GM23338 (cell line): ENCODE results near the gene AKAP13. TPM values are rescaled to one million over a fixed set of nuclear protein-coding genes. Genes with fewer than 3 reads are reported as not detected.

Experiments used
- ATAC-seq: fragments of 200-7000 bp; cut with Tn5 transposase; 3 replicates; pipeline ENCODE4 v1.9.1; 2020
- DNase-seq: peaks from one replicate; pipeline ENCODE4 v3.0.0-alpha.2; 2015; ENCODE audit warnings: low spot score
- H2AFZ ChIP-seq: fragments of 200-600 bp; sonication (generic); 2 replicates; pipeline ENCODE4 v1.8.0; 2016; ENCODE audit warnings: antibody characterized with exemption, mild to moderate bottlenecking, moderate library complexity
- H3F3A ChIP-seq: fragments of 200-600 bp; sonication (generic); replicated peaks from 2 replicates; pipeline ENCODE4 v1.8.0; 2017; ENCODE audit warnings: antibody characterized with exemption, mixed run types, low read depth
- H3K27ac ChIP-seq: fragments of 200-600 bp; sonication (generic); 2 replicates; pipeline ENCODE4 v1.6.1; 2016; ENCODE audit warnings: low read depth
- H3K27me3 ChIP-seq: fragments of 200-600 bp; sonication (generic); 2 replicates; pipeline ENCODE4 v1.8.0; 2016; ENCODE audit warnings: mild to moderate bottlenecking, mixed run types, moderate library complexity; ENCODE audit not compliant: insufficient read depth
- H3K36me3 ChIP-seq: fragments of 200-600 bp; sonication (generic); 2 replicates; pipeline ENCODE4 v1.8.0; 2016; ENCODE audit warnings: mild to moderate bottlenecking; ENCODE audit not compliant: insufficient read depth
- H3K4me1 ChIP-seq: fragments of 200-600 bp; sonication (generic); 2 replicates; pipeline ENCODE4 v1.8.0; 2016; ENCODE audit warnings: mild to moderate bottlenecking, moderate library complexity; ENCODE audit not compliant: insufficient read depth
- H3K4me2 ChIP-seq: fragments of 200-600 bp; sonication (generic); 2 replicates; pipeline ENCODE4 v1.7.1; 2017; ENCODE audit warnings: mixed run types
- H3K4me3 ChIP-seq: fragments of 200-600 bp; sonication (generic); 2 replicates; pipeline ENCODE4 v1.6.1; 2016; ENCODE audit warnings: mixed run types
- H3K79me2 ChIP-seq: fragments of 200-600 bp; sonication (generic); replicated peaks from 2 replicates; pipeline ENCODE4 v1.8.0; 2017; ENCODE audit warnings: mild to moderate bottlenecking; ENCODE audit not compliant: insufficient read depth
- H3K9me2 ChIP-seq: fragments of 200-600 bp; sonication (generic); 2 replicates; pipeline ENCODE4 v1.8.0; 2017; ENCODE audit not compliant: insufficient read depth
- H4K20me1 ChIP-seq: fragments of 200-600 bp; sonication (generic); replicated peaks from 2 replicates; pipeline ENCODE4 v1.8.0; 2017; ENCODE audit warnings: mild to moderate bottlenecking; ENCODE audit not compliant: insufficient read depth
- H3K27ac Mint-ChIP-seq: 2 replicates; pipeline ENCODE4 v1.8.0; 2020; ENCODE audit warnings: inconsistent platforms, mild to moderate bottlenecking, moderate library complexity, mixed read lengths
- H3K27me3 Mint-ChIP-seq: 3 replicates; pipeline ENCODE4 v1.8.0; 2022; ENCODE audit warnings: low read depth, mild to moderate bottlenecking, moderate library complexity, mixed read lengths, inconsistent platforms; ENCODE audit not compliant: insufficient read depth, poor library complexity
- H3K36me3 Mint-ChIP-seq: 3 replicates; pipeline ENCODE4 v1.8.0; 2021; ENCODE audit warnings: low read depth, mild to moderate bottlenecking, inconsistent platforms, moderate library complexity, mixed read lengths
- H3K4me1 Mint-ChIP-seq: 3 replicates; pipeline ENCODE4 v1.8.0; 2020; ENCODE audit warnings: mild to moderate bottlenecking, inconsistent platforms, mixed read lengths
- H3K4me3 Mint-ChIP-seq: 3 replicates; pipeline ENCODE4 v1.8.0; 2021; ENCODE audit warnings: moderate library complexity, mild to moderate bottlenecking, inconsistent platforms, mixed read lengths
- H3K9me3 Mint-ChIP-seq: 3 replicates; pipeline ENCODE4 v1.8.0; 2020; ENCODE audit warnings: moderate library complexity, mild to moderate bottlenecking, inconsistent platforms, mixed read lengths
- CREB1 ChIP-seq: fragments of 250-450 bp; sonication (Bioruptor Pico); IDR thresholded peaks from 2 replicates; pipeline ENCODE4 v1.5.0; 2020; ENCODE audit warnings: low read depth, mild to moderate bottlenecking, moderate library complexity
- EZH2 ChIP-seq: fragments of 200-600 bp; sonication (generic); IDR thresholded peaks from one replicate; pipeline ENCODE4 v1.8.0; 2017; ENCODE audit warnings: antibody characterized with exemption, mild to moderate bottlenecking, low read depth; ENCODE audit not compliant: unreplicated experiment
- NANOG ChIP-seq: IDR thresholded peaks from 2 replicates; pipeline ENCODE4 v1.6.1; 2016; ENCODE audit warnings: antibody characterized with exemption, borderline replicate concordance
- POLR2AphosphoS5 ChIP-seq: IDR thresholded peaks from 2 replicates; pipeline ENCODE4 v1.6.1; 2016; ENCODE audit warnings: antibody characterized with exemption, low read depth
- ZNF114 ChIP-seq: fragments of 250-450 bp; sonication (Bioruptor Pico); IDR thresholded peaks from 2 replicates; pipeline ENCODE4 v1.5.0; 2020; ENCODE audit warnings: mild to moderate bottlenecking, moderate library complexity
- ZNF331 ChIP-seq: fragments of 250-450 bp; sonication (Bioruptor Pico); IDR thresholded peaks from 2 replicates; pipeline ENCODE4 v1.5.0; 2020; ENCODE audit warnings: low read depth, mild to moderate bottlenecking, moderate library complexity
- polyA plus RNA-seq: library from polyadenylated mRNA; unstranded; fragments of >200 nt; fragmentation: Nextera tagmentation; extraction: Ambion mirVana; gene quantifications from 2 replicates; pipeline ENCODE4 v1.2.1, GENCODE V29; 2016
- total RNA-seq: library from RNA; depleted of rRNA; stranded (reverse); fragments of >200 nt; shearing (Covaris generic); gene quantifications from 2 replicates; pipeline ENCODE4 v1.2.3, GENCODE V29; 2014
- TF ChIP-seq, protein P1 (sequence below), 2 experiments: fragments of 200-600 bp in 1 of 2; sonication (generic) in 1 of 2; conservative IDR thresholded peaks; 2 replicates each; pipeline versions ENCODE4 v1.5.1 to v1.6.1; 2016 to 2017; ENCODE audit warnings: antibody characterized with exemption in 2 of 2, low read depth in 2 of 2, mild to moderate bottlenecking in 2 of 2, moderate library complexity in 1 of 2
- TF ChIP-seq, protein P2 (sequence below): fragments of 250-450 bp; sonication (Bioruptor Pico); IDR thresholded peaks from 2 replicates; pipeline ENCODE4 v1.5.0; 2020; ENCODE audit warnings: mild to moderate bottlenecking, moderate library complexity

Gene AKAP13
- total and polyA plus RNA-seq, 2 experiments from 2014 or later, result 46.2 to 60.7 TPM

DNA sequence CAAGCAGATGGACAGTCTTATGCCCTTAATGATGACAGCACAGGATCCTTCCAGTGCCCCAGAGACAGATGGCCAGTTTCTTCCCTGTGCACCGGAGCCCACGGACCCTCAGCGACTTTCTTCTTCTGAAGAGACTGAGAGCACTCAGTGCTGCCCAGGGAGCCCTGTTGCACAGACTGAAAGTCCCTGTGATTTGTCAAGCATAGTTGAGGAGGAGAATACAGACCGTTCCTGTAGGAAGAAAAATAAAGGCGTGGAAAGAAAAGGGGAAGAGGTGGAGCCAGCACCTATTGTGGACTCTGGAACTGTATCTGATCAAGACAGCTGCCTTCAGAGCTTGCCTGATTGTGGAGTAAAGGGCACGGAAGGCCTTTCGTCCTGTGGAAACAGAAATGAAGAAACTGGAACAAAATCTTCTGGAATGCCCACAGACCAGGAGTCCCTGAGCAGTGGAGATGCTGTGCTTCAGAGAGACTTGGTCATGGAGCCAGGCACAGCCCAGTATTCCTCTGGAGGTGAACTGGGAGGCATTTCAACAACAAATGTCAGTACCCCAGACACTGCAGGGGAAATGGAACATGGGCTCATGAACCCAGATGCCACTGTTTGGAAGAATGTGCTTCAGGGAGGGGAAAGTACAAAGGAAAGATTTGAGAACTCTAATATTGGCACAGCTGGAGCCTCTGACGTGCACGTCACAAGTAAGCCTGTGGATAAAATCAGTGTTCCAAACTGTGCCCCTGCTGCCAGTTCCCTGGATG is 198.7 kb downstream of the AKAP13 start:
- no peak overlapping the region for H3K4me3 ChIP-seq
- no peak for ATAC-seq

More for the DNA sequence above, 198.7 kb downstream of the AKAP13 start:
- Histone ChIP-seq H4K20me1 (0 out of 2 replicates have a peak, but pooled peaks cover 13% of the 10 kb centered on the region), H3K27ac (no peak overlapping the region), H3K27me3 (no peaks in the 10 kb centered on the region), H3K9me2 (no peaks in the 10 kb centered on the region), H3F3A (no peaks in the 10 kb centered on the region), H3K4me1 (no peaks in the 10 kb centered on the region), H3K4me2 (no peak overlapping the region), H3K36me3 (no peaks in the 10 kb centered on the region), H3K79me2 (peaks cover 14% of the 10 kb centered on the region), H2AFZ (no peak overlapping the region)
- Mint-ChIP-seq H3K4me3 (no peak overlapping the region), H3K4me1 (peaks cover 13% of the 10 kb centered on the region; the same call in 2 of the 3 replicates), H3K27me3 (no peaks in the 10 kb centered on the region), H3K9me3 (no peaks in the 10 kb centered on the region), H3K36me3 (peaks cover 31% of the 10 kb centered on the region), H3K27ac (no peak overlapping the region)
- TF ChIP-seq NANOG (no peak), CREB1 (no peak), EZH2 (no peak), ZNF114 (no peak), ZNF331 (CRISPR knock-in tag) (no peak), POLR2AphosphoS5 (no peak)
- TF ChIP-seq, protein P1, sequence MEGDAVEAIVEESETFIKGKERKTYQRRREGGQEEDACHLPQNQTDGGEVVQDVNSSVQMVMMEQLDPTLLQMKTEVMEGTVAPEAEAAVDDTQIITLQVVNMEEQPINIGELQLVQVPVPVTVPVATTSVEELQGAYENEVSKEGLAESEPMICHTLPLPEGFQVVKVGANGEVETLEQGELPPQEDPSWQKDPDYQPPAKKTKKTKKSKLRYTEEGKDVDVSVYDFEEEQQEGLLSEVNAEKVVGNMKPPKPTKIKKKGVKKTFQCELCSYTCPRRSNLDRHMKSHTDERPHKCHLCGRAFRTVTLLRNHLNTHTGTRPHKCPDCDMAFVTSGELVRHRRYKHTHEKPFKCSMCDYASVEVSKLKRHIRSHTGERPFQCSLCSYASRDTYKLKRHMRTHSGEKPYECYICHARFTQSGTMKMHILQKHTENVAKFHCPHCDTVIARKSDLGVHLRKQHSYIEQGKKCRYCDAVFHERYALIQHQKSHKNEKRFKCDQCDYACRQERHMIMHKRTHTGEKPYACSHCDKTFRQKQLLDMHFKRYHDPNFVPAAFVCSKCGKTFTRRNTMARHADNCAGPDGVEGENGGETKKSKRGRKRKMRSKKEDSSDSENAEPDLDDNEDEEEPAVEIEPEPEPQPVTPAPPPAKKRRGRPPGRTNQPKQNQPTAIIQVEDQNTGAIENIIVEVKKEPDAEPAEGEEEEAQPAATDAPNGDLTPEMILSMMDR (conservative IDR thresholded peaks at IDR 0.05; ENCODE audit: low read depth in 2 of 2), result no peak
- TF ChIP-seq, protein P2, sequence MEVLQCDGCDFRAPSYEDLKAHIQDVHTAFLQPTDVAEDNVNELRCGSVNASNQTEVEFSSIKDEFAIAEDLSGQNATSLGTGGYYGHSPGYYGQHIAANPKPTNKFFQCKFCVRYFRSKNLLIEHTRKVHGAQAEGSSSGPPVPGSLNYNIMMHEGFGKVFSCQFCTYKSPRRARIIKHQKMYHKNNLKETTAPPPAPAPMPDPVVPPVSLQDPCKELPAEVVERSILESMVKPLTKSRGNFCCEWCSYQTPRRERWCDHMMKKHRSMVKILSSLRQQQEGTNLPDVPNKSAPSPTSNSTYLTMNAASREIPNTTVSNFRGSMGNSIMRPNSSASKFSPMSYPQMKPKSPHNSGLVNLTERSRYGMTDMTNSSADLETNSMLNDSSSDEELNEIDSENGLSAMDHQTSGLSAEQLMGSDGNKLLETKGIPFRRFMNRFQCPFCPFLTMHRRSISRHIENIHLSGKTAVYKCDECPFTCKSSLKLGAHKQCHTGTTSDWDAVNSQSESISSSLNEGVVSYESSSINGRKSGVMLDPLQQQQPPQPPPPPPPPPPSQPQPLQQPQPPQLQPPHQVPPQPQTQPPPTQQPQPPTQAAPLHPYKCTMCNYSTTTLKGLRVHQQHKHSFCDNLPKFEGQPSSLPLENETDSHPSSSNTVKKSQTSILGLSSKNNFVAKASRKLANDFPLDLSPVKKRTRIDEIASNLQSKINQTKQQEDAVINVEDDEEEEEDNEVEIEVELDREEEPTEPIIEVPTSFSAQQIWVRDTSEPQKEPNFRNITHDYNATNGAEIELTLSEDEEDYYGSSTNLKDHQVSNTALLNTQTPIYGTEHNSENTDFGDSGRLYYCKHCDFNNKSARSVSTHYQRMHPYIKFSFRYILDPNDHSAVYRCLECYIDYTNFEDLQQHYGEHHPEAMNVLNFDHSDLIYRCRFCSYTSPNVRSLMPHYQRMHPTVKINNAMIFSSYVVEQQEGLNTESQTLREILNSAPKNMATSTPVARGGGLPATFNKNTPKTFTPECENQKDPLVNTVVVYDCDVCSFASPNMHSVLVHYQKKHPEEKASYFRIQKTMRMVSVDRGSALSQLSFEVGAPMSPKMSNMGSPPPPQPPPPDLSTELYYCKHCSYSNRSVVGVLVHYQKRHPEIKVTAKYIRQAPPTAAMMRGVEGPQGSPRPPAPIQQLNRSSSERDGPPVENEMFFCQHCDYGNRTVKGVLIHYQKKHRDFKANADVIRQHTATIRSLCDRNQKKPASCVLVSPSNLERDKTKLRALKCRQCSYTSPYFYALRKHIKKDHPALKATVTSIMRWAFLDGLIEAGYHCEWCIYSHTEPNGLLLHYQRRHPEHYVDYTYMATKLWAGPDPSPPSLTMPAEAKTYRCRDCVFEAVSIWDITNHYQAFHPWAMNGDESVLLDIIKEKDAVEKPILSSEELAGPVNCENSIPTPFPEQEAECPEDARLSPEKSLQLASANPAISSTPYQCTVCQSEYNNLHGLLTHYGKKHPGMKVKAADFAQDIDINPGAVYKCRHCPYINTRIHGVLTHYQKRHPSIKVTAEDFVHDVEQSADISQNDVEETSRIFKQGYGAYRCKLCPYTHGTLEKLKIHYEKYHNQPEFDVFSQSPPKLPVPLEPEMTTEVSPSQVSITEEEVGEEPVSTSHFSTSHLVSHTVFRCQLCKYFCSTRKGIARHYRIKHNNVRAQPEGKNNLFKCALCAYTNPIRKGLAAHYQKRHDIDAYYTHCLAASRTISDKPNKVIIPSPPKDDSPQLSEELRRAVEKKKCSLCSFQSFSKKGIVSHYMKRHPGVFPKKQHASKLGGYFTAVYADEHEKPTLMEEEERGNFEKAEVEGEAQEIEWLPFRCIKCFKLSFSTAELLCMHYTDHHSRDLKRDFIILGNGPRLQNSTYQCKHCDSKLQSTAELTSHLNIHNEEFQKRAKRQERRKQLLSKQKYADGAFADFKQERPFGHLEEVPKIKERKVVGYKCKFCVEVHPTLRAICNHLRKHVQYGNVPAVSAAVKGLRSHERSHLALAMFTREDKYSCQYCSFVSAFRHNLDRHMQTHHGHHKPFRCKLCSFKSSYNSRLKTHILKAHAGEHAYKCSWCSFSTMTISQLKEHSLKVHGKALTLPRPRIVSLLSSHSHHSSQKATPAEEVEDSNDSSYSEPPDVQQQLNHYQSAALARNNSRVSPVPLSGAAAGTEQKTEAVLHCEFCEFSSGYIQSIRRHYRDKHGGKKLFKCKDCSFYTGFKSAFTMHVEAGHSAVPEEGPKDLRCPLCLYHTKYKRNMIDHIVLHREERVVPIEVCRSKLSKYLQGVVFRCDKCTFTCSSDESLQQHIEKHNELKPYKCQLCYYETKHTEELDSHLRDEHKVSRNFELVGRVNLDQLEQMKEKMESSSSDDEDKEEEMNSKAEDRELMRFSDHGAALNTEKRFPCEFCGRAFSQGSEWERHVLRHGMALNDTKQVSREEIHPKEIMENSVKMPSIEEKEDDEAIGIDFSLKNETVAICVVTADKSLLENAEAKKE (CRISPR knock-in tag), result no peak
- no peak for DNase-seq
